ENCODE data around the gene LRRC51.

DNA sequence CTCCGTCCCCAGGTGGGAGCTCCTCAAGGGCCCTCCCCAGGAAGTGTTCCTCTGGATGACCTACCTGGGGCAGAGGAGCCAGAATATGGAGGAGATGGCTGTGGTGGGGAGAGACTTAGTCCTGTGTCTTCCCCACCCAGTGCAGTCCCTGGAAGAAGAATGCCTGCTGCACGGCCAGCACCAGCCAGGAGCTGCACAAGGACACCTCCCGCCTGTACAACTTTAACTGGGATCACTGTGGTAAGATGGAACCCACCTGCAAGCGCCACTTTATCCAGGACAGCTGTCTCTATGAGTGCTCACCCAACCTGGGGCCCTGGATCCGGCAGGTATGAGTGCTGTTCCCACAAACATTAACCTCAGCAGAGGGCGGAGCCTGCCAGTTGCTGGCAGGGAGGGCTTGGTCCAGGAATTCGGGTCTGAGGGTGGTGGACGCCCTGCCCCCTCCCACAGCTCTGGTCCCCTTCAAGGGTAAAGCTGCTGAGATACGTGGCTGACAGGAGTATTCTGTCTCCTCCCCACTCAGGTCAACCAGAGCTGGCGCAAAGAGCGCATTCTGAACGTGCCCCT lies 58.3 kb downstream of the LRRC51 start:
- TF ChIP-seq POLR2A (IDR thresholded peaks at IDR 0.05; ENCODE audit: low read depth, low read length): no peak
- no peak for TF ChIP-seq POLR2AphosphoS5 (IDR thresholded peaks at IDR 0.05; ENCODE audit: low read depth, low read length)
- no peak for TF ChIP-seq PAX5 (IDR thresholded peaks at IDR 0.05; ENCODE audit: insufficient read depth, low read length, severe bottlenecking)
- TF ChIP-seq TAF1 (IDR thresholded peaks at IDR 0.05; ENCODE audit: low read depth, low read length): no peak
